NCI-H510A treated with DMSO at 0.1 percent for 48 hours (cell line): ENCODE results near the gene GNG2.
A peak's percentile ranks its signal among the peaks of the same experiment; 100 is the strongest.

Experiments used
- DNase-seq: peaks from one replicate; lab custom pipeline; 2025; lab: John Stamatoyannopoulos, UW

GNG2 gene

GRCh38 chr14:51942971-51943370 lies 82.6 kb downstream of the GNG2 start:
- no peak for DNase-seq

GRCh38 chr14:51950007-51950406 lies 89.6 kb downstream of the GNG2 start:
- no peak for DNase-seq

GRCh38 chr14:51951656-51952055 lies 91.2 kb downstream of the GNG2 start:
- no peak for DNase-seq

GRCh38 chr14:51954031-51954430 lies 93.6 kb downstream of the GNG2 start:
- DNase-seq: no peak

- no peak for DNase-seq
Observed at GRCh38 chr14:51954657-51955056, 94.2 kb downstream of the GNG2 start.

- DNase-seq: no peak
Observed at GRCh38 chr14:51957950-51958349, 97.5 kb downstream of the GNG2 start.

DNA sequence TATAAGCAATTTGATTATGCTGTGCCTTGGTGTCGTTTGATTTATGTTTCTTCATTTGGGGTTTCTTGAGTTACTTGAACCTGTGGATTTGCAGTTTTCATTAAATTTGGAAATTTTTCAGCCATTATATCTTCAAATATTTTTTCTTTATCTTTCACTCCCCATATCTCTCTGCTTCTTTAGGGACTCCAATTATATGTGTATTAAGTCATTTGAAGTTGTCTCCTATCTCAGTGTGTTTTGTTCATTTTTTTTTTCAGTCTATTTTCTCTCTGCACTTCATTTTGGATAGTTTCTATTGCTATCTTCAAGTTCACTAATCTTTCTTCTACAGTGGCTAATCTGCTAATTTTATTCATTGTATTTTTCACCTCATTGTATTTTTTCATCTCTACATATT lies 99.5 kb downstream of the GNG2 start:
- no peak for DNase-seq

GRCh38 chr14:51960866-51961265 lies 100.5 kb downstream of the GNG2 start:
- no peak for DNase-seq

DNA sequence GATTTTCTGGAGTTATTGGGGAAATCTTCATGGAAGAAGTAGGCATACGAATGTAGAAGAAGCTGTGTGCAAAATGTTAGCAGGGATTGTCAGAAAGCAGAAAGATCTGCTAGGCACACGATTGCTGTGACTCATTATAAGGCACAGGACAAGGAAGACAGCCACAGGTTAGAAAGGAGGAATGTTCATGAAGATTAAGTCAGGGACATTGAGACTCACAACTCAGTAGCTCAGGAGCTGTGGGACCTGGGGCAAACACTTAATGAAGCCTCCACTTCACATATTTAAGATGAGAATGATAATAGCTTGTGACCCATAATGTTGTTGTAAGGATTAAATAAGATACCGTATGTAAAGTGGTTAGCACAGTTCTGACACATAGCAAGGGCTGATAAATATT lies 102.3 kb downstream of the GNG2 start:
- DNase-seq: no peak

DNA sequence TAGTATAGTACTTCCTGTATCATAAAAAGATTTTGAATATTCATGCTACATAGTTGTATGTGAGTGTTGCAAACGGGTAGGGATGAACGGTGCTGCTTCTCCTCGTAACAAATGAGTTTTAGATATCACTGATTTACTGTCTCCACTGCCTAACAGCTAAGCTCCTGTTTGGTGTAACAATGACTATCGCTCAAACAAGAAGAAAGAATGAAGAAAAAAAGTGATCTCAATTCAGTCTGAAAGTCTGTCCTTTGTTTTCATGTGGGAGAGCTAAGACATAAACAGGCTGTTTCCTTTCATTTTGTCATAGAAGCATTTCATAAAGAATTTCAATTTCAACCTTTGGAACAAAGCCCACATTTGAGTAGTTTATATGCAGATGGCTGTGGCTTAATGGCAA lies 102.9 kb downstream of the GNG2 start:
- no peak for DNase-seq

DNA sequence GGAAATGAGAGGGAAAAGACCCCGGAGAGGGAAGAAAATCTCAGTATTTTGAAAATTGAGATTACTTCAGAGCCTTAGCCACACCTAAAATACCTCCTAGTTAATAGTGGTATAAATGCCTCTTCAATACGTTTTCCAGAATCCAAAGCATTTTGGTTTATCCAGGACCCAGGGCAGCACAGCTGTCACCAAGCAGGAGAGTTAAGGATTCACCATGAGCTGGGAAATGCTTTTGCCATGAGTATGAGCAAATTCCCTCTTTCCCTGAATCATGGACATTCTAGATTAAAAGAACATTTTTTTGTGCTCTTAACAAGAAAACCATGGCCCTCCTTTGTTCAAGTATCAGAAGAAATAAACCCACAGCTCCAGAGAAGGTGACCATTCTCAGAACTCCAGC lies 107.1 kb downstream of the GNG2 start:
- DNase-seq: no peak

DNA sequence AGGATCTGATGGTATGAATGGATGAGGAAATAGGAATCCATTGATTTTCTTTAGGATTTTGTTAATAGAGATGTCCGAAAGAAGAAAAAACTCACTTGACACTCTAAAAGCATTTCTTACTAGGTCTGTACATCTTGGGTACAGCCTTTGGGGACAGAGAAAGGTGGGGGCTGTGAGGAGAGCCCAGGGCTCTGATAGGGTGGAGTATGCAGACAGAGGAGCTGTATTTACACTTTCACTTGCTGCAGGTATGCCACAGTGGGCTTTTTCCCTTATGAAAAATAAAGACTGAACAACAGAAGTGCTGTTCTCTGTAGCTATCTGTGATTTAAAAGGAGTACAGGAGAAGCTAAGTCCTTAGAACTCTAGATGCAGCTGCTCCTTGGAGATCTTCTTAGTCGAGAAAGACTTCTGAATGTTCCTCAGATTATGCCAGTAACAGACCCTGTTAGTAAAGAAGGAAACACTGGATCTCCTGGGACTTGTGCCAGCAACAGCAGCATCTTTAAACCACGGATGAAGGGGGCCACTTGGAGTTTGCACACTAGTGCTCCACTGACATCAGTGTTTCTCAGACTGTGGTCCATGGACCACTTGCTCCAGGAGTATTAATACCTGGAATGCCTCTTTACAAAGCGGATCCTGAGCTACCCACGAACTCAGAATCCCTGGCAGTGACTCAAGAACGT lies 109.6 kb downstream of the GNG2 start:
- DNase-seq: no peak

DNA sequence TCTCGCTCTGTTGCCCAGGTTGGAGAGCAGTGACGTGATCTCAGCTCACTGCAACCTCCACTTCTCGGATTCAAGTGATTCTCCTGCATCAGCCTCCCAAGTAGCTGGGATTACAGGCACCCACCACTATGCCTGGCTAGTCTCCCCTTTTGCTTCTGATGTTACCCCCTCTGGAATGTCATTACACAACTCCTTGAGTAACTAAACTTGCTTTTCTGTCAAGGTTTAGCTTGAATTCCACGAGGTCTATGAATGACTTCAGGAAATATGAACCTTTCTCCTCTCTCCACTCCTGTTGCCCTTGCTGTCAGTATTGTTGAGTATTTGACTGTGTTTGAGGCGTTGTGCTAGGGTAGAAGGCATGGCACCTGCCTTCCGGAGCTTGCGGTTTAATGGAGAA lies 112.2 kb downstream of the GNG2 start:
- no peak for DNase-seq

GRCh38 chr14:51977075-51977474 lies 116.7 kb downstream of the GNG2 start:
- no peak for DNase-seq

DNA sequence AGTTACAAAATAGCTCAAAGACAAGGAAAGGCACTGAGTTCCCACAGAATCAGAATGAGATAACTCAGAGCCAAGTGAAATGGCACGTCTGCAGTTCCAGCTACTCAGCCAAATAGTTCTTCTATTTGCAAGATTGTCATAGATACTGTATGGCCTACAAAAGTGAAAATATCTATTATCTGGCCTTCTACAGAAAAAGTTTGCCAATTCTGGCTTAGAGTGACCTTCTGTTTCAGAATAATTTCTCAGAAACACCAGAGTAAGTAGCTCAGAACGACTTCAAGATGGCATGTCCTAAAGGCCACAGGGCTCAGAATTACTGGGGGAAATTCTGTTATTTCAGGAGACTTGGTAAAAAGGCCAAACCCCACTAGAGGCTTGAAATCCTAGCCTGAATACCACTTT lies 118.3 kb downstream of the GNG2 start:
- no peak for DNase-seq

GRCh38 chr14:51979088-51979709 lies 118.8 kb downstream of the GNG2 start:
- DNase-seq: peak; percentile 63

GRCh38 chr14:51981218-51981854 lies 120.9 kb downstream of the GNG2 start:
- DNase-seq: no peak

DNA sequence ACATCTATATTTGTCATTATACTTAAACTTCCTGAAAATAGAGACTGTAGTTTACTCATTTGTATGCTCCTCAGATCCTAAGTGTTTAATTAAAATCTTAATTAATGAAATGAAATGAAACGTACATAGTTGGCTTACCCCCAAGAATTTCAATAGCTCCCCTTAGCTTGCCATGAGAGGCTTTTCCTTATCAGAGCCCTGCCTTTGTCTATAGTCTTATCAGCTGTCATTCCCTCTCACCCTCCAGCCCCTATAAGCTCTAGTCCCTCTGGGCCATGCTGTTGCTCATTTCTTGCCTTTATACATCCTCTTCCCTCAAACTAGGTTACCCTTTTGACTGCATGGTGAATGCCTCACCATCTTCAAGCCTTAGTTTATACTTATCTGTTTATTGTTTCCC lies 127.8 kb downstream of the GNG2 start:
- DNase-seq: no peak

DNA sequence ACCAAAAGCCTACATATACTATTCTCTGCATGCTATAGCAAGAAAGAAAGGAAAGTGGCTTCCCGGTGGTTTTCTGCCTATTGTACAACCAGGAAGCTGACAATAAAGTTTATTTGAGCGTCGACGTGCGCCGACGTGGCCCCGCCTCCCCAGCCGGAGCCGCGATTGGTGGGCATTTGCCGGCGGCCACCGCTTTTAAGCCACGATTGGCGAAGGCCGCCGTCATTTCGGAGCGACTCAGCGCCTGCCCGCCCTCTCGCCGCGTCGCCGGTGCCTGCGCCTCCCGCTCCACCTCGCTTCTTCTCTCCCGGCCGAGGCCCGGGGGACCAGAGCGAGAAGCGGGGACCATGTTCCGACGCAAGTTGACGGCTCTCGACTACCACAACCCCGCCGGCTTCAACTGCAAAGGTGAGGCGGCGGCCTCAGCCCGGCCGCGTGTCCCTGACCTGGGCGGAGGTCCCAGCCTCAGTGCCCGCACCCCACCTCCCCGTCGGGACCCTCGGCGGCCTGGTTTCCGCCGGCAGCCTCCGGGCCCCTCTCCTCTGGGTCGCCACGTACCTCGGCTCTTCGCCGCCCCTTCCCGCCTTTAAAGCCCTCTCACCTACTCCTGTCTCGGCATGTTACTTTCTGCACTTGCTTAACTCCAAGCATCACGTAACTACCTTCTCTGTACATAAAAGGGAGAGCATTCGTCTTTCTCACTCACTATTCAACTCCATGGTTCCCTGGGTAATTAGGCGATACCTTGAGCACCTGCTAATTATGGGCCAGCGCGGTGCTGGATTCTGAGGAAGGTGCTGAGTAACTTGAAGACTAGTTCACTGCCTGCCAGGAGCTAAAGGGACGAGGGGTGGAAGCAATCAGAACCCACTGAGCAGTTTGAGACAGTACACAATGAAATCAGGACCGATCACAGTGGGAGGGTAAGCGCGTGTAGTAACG lies 129.2 kb downstream of the GNG2 start, which contains the start of gene RTRAF:
RTRAF (plus strand) TSS at position 254 of the 942 bp plus-strand sequence; CDS start at position 348, 94 bp downstream.
- DNase-seq: peak; percentile 88

- no peak for DNase-seq
Observed at GRCh38 chr14:51990488-51990887, 130.1 kb downstream of the GNG2 start.

DNA sequence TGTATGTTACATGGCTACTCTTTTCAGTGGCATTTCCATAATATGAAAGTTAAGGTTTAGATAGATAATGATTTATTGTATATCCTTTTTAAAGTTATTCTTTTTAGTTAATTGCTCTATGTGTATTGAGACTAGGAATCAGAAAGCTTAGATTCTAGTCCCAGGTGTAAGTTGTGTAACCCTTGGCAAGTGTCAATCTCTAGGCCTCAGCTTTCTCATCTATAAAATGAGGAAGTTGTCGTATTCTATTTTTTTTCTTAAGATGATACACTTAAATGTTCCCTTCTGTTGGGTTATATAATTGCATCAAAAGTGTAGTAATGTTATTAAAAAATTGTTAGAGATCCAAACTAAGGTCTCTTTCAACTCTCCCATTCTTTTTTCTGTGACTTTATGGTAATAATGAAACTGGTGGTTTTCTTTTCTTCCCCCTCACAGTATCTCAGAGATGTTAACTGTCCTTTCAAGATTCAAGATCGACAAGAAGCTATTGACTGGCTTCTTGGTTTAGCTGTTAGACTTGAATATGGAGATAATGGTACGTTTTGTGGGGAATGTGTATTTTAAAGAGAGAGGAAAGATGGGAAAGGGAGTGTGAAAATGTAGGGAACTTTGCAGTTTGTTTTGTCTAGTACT lies 133.0 kb downstream of the GNG2 start:
- no peak for DNase-seq
